ENCODE measurements around the gene NSUN6.

NSUN6 gene

DNA sequence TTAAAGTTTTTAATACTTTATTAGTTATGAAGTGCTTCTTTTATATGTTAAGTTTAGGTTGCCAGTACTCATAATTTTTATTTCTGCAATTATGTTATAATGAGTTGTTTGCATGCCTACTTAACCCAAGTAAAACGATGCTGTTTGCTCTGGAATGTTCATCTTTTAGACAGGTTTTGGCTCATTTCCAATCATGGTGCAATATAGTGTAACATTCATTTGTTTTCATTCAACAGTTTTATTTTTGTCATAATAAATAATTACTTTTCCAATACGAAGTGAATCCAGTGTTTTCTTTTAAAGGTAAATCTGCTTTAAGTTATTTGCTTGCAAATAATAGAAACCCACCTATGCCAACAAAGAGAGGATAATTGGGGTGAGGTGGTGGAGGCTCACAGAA is 30.0 kb upstream of the NSUN6 start:
- Histone ChIP-seq H3K27ac (ENCODE audit: low read length) (no peak overlapping the region), H2AFZ (ENCODE audit: low read depth, low read length) (no peak overlapping the region), H3K4me1 (ENCODE audit: insufficient read depth, low read length) (no peaks in the 10 kb centered on the region), H3K36me3 (ENCODE audit: insufficient read depth, low read length) (peaks cover 33% of the 10 kb centered on the region), H3K9ac (ENCODE audit: low read depth, low read length) (no peak overlapping the region), H3K27me3 (ENCODE audit: insufficient read depth, low read length, poor library complexity) (no peaks in the 10 kb centered on the region), H3K79me2 (ENCODE audit: insufficient read depth, low read length) (no peaks in the 10 kb centered on the region), H3K4me3 (ENCODE audit: low read depth in 1 of 2, low read length in 2 of 2) (no peak overlapping the region), H3K9me3 (ENCODE audit: insufficient read depth, low read length, severe bottlenecking) (no peaks in the 10 kb centered on the region), H3K4me2 (ENCODE audit: insufficient read depth, low read length) (no peak overlapping the region), H4K20me1 (ENCODE audit: insufficient read depth, low read length) (no peaks in the 10 kb centered on the region)
- DNase-seq (no peak), ATAC-seq (ENCODE audit: insufficient read depth, low read depth) (no peak)
- TF ChIP-seq, protein P1, sequence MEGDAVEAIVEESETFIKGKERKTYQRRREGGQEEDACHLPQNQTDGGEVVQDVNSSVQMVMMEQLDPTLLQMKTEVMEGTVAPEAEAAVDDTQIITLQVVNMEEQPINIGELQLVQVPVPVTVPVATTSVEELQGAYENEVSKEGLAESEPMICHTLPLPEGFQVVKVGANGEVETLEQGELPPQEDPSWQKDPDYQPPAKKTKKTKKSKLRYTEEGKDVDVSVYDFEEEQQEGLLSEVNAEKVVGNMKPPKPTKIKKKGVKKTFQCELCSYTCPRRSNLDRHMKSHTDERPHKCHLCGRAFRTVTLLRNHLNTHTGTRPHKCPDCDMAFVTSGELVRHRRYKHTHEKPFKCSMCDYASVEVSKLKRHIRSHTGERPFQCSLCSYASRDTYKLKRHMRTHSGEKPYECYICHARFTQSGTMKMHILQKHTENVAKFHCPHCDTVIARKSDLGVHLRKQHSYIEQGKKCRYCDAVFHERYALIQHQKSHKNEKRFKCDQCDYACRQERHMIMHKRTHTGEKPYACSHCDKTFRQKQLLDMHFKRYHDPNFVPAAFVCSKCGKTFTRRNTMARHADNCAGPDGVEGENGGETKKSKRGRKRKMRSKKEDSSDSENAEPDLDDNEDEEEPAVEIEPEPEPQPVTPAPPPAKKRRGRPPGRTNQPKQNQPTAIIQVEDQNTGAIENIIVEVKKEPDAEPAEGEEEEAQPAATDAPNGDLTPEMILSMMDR (IDR thresholded peaks at IDR 0.05; ENCODE audit: borderline replicate concordance, extremely low read depth, low read length, poor library complexity, severe bottlenecking): no peak
- no peak for TF ChIP-seq EZH2 (IDR thresholded peaks at IDR 0.05; ENCODE audit: borderline replicate concordance, low read depth, low read length, severe bottlenecking)

GRCh38 chr10:18680754-18681153 is 29.4 kb upstream of the NSUN6 start:
- H3K4me1 ChIP-seq (ENCODE audit: insufficient read depth, low read length): no peaks in the 10 kb centered on the region
- H3K4me2 ChIP-seq (ENCODE audit: insufficient read depth, low read length): no peak overlapping the region
- H3K27ac ChIP-seq (ENCODE audit: low read length): no peak overlapping the region
- TF ChIP-seq EZH2 (IDR thresholded peaks at IDR 0.05; ENCODE audit: borderline replicate concordance, low read depth, low read length, severe bottlenecking): no peak
- TF ChIP-seq, protein P1 (IDR thresholded peaks at IDR 0.05; ENCODE audit: borderline replicate concordance, extremely low read depth, low read length, poor library complexity, severe bottlenecking): no peak
- H3K4me3 ChIP-seq (ENCODE audit: low read depth in 1 of 2, low read length in 2 of 2): no peak overlapping the region
- ATAC-seq (ENCODE audit: insufficient read depth, low read depth) (no peak), DNase-seq (no peak)
- H3K27me3 ChIP-seq (ENCODE audit: insufficient read depth, low read length, poor library complexity): no peaks in the 10 kb centered on the region
- no peak overlapping the region for H3K9ac ChIP-seq (ENCODE audit: low read depth, low read length)
- H2AFZ ChIP-seq (ENCODE audit: low read depth, low read length): no peak overlapping the region
- H3K36me3 ChIP-seq (ENCODE audit: insufficient read depth, low read length): peaks cover 36% of the 10 kb centered on the region
- H3K9me3 ChIP-seq (ENCODE audit: insufficient read depth, low read length, severe bottlenecking): no peaks in the 10 kb centered on the region
- no peaks in the 10 kb centered on the region for H3K79me2 ChIP-seq (ENCODE audit: insufficient read depth, low read length)
- no peaks in the 10 kb centered on the region for H4K20me1 ChIP-seq (ENCODE audit: insufficient read depth, low read length)

- H3K4me1 ChIP-seq (ENCODE audit: insufficient read depth, low read length): no peaks in the 10 kb centered on the region
- H3K27me3 ChIP-seq (ENCODE audit: insufficient read depth, low read length, poor library complexity): no peaks in the 10 kb centered on the region
- H2AFZ ChIP-seq (ENCODE audit: low read depth, low read length): no peak overlapping the region
- ATAC-seq (ENCODE audit: insufficient read depth, low read depth) (no peak), DNase-seq (no peak)
- no peak overlapping the region for H3K9ac ChIP-seq (ENCODE audit: low read depth, low read length)
- no peaks in the 10 kb centered on the region for H4K20me1 ChIP-seq (ENCODE audit: insufficient read depth, low read length)
- no peak overlapping the region for H3K4me3 ChIP-seq (ENCODE audit: low read depth in 1 of 2, low read length in 2 of 2)
- H3K79me2 ChIP-seq (ENCODE audit: insufficient read depth, low read length): peaks cover 5% of the 10 kb centered on the region
- no peaks in the 10 kb centered on the region for H3K9me3 ChIP-seq (ENCODE audit: insufficient read depth, low read length, severe bottlenecking)
- peaks cover 63% of the 10 kb centered on the region for H3K36me3 ChIP-seq (ENCODE audit: insufficient read depth, low read length)
- no peak overlapping the region for H3K27ac ChIP-seq (ENCODE audit: low read length)
- H3K4me2 ChIP-seq (ENCODE audit: insufficient read depth, low read length): no peak overlapping the region
- TF ChIP-seq, protein P1 (IDR thresholded peaks at IDR 0.05; ENCODE audit: borderline replicate concordance, extremely low read depth, low read length, poor library complexity, severe bottlenecking): no peak
- no peak for TF ChIP-seq EZH2 (IDR thresholded peaks at IDR 0.05; ENCODE audit: borderline replicate concordance, low read depth, low read length, severe bottlenecking)
These were observed 23.9 kb upstream of the NSUN6 start for GRCh38 chr10:18675086-18675801.

Measured in DND-41 (cell line).